Stimulated activated CD8-positive, alpha-beta memory T cell treated with anti-CD3 and anti-CD28 coated beads, Interleukin-7, amount 100 ng/mL, for 24 hours (primary cell): ENCODE measurements around the gene PKD2.
"Not testable (repeated sequence)": the region's sequence is repeated elsewhere in the genome, so short reads cannot be mapped to it uniquely, and the experiment has no call there.

Experiments used
- DNase-seq: peaks from one replicate; pipeline ENCODE4 v3.0.0-alpha.2; 2020; ENCODE audit warnings: low read depth

The PKD2 gene

DNA sequence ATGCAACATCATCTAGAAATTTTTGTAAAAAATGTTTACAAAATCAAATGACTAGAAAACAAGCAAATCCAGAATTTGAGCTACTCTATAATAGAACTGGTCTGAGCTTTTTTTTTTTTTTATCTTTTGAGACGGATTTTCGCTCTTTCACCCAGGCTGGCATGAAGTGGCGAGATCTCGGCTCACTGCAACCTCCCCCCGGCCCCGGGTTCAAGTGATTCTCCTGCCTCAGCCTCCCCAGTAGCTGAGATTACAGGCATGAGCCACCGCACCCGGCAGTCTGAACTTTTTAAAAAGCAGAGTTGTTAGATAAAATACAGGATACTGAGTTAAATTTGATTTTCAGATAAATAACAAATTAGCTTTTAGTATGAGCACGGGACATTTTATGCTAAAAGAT, 20.9 kb upstream of the PKD2 start:
- no peak for DNase-seq

GRCh38 chr4:87989765-87990164, 17.7 kb upstream of the PKD2 start:
- DNase-seq: no peak

- no peak for DNase-seq
These were observed 12.0 kb upstream of the PKD2 start for GRCh38 chr4:87995435-87995834.

DNA sequence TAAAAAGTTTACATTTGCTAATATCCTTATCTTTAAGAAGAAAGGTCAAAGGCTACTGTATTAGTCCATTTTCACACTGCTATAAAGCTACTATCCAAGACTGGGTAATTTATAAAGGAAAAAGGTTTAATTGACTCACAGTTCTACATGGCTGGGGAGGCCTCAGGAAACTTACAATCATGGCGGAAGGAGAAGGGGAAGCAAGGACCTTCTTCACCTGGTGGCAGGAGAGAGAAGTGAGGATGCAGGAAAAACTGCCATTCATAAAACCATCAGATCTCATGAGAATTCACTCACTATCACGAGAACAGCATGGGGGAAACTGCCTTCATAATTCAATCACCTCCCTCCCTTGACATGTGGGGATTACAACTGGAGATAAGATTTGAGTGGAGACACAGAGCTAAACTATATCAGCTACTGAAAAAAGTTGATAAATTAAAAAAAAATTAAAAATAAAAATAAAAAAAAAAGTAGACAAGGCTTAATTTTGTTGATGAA, 8.2 kb upstream of the PKD2 start:
- not testable (repeated sequence) for DNase-seq

DNA sequence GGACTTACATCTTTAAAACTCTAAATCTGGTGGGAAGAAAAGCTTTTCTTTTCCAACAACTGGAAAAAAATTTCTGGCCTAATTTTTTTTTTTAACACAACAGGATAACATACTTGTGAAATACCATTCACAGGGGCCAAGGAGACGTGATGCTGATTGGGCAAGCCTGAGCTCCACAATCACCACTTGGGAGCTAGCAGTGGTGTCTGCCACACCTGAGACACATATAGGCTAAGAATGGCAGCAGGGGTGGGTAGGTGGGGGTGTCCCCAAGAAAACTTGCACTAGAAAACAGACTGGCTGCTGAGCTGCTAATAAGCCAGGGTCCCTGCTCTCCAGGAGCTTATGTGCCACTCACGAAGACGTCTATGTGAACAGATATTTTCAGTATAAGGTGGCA, 5.6 kb upstream of the PKD2 start:
- DNase-seq: no peak

GRCh38 chr4:88002786-88003185, 4.6 kb upstream of the PKD2 start:
- no peak for DNase-seq

GRCh38 chr4:88003261-88003660, 4.2 kb upstream of the PKD2 start:
- no peak for DNase-seq

- no peak for DNase-seq
These were observed 2.4 kb upstream of the PKD2 start for GRCh38 chr4:88005076-88005475.

DNA sequence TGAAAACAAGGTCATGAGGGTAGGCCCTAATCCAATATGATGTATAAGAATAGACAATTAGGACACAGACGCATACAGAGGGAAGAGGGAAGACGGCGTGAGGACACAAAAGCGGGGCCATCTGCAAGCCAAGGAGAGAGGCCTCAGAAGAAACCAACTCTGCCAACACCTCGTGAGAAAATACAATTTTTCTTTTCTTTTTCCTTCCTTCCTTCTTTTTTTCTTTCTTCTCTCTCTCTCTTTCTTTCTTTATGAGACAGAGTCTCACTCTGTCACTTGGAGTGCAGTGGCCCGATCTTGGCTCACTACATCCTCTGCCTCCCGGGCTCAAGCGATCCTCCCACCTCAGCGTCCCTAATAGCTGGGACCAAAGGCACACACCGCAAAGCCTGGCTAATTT, 1.5 kb upstream of the PKD2 start:
- no peak for DNase-seq

DNA sequence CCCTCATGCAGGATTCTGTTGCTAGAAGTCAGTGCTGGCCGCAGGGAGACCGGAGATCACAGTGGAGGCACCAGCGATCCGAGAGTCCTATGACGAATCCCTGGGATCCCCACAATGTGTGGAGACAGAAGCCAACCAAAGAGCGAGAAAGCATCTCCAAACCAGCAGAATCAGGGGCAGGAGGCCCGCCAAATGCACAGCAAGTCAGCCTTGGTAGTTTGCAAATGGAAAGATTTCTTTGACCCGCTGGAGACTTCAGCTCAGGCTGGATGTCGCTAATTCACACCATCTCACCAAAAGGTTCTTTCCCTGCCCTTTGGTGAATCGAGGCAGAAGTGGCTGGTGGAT, 505 bp upstream of the PKD2 start:
- DNase-seq: no peak

DNA sequence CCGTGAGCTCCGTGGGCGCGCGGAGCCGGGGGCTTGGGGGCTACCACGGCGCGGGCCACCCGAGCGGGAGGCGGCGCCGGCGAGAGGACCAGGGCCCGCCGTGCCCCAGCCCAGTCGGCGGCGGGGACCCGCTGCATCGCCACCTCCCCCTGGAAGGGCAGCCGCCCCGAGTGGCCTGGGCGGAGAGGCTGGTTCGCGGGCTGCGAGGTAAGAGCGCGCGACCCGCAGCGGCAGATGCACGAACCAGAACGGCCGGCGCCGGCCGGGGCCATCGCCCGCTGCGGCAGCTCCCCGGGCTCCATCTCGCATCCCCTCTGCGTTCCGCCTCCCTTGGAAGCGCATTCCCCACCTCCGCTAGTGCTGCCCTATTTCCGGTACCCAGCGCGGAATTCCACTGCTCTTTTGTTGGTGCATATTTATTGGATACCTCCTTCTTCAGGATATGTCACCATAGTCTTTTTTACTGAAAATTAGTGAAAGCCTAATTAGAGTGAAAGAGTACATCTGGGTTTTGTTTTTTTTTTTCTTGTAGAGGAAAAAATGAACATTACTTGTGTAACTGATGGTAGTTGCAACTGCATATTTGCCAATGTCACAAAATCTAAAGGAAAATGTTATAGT, 797 bp downstream of the PKD2 start:
- DNase-seq: no peak

DNA sequence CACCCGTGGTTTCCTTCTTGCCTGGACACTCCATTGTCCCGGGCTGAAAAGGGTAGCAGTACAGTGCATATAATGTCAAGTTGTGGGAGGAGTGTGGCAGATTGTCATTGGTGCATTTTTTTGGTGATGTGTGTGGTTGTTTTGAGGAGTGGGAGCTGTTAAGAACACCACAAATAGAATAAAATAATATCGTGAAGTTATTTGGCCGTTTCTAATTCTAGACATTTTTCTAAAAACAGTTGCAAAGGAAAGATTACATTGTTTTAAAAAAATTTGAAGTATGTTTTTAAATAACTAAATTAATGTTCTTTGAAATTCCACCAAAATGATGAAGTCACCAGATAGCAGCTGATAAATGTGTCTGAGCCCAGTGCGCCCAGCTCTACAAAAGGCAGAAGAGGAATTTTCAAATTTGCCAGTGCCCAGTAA, 1.3 kb downstream of the PKD2 start:
- DNase-seq: no peak

DNA sequence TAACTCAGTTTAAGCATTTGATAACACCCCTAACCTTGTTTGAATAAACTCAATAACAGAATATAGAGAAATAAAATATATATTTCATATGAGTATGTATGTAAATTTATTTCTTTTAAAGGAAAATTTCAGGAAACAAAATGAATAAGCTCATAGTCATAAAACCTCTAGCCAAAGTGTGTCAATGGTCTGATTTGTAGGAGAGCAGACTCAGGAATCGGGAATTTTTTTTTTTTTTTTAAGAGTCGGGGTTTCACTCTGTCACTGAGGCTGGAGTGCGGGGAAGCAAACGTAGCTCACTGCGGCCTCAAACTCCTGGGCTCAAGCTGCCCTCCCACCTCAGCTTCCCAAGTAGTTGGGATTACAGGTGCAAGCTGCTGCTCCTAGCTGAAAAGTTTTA, 2.4 kb downstream of the PKD2 start:
- DNase-seq: no peak

GRCh38 chr4:88010966-88011365, 3.5 kb downstream of the PKD2 start:
- DNase-seq: no peak

GRCh38 chr4:88012647-88013046, 5.2 kb downstream of the PKD2 start:
- DNase-seq: no peak

DNA sequence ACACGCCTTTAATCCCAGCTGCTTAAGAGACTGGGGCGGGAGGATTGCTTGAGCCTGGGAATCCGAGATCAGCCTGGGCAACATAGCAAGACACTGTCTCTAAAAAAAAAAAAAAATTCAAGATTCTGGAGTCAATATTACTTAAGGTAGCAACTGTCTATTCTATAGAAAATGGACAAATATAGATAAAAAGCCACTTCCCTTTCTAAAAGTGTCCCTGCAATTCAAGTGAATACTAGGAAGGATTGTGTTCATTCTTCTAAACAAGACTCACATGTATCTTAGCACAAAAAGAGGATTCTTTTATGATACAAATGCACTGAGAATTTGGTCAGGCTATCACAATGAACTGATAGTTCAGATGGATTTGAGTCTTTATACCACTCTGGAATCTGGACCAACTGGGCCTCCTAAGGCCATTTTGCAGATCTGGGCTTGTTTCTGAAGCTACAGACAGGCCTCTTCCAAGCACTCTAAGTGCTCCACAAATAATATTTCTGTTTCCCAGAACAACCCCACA, 7.0 kb downstream of the PKD2 start:
- no peak for DNase-seq

GRCh38 chr4:88015659-88016295, 8.3 kb downstream of the PKD2 start:
- DNase-seq: no peak

DNA sequence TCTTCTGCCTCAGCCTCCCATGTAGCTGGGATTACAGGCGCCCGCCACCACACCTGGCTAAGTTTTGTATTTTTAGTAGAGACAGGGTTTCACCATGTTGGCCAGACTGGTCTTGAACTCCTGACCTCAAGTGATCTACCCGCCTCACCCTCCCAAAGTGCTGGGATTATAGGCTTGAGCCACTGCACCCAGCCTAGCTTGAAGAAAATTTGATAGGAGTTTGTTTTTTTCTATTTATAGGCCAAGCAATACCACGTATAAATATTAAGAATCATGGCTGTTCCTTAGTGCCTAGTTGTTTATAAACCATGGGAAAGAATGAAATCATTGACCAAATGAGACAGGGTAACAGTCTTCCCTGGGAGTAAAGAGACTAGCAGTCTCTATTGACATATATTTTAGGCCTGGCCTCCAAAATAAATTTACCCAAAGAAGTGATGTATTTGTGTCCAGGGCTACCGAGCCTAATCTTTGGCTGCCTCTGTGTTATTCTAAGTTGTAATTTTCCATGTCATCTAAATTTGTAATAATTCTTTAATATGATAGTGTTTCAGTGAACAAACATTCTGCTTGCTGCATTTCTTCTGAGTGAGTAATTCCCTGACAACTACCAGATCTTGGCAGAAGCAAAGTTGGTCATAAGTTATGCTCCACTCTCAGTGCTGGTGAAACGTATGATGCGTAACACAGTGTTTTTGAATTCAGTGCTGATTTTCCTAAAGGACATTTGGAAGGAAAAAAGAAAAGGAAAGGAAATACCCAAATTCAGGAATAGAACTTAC, 10.3 kb downstream of the PKD2 start:
- no peak for DNase-seq

DNA sequence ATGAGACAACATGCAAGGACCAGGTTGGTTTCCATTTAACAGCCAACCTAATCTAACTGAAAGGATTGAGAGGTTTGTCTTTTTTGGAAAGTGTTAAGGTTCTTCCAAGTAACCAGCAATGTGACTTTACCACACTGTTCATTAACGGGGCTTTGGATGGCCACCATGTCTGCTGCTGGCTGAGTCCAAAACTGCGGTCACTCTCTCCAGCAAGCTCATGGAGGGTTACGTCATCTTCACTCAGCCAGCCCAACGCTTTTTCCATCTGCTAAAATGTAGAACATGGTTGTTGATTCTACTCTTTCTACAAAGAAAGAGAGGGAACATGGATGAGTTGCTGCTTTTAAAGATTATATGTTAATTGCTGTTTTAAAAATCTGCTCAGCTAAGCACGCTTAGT, 11.0 kb downstream of the PKD2 start:
- no peak for DNase-seq

GRCh38 chr4:88021824-88022223, 14.4 kb downstream of the PKD2 start:
- no peak for DNase-seq

- no peak for DNase-seq
These were observed 14.9 kb downstream of the PKD2 start for GRCh38 chr4:88022289-88022688.

DNA sequence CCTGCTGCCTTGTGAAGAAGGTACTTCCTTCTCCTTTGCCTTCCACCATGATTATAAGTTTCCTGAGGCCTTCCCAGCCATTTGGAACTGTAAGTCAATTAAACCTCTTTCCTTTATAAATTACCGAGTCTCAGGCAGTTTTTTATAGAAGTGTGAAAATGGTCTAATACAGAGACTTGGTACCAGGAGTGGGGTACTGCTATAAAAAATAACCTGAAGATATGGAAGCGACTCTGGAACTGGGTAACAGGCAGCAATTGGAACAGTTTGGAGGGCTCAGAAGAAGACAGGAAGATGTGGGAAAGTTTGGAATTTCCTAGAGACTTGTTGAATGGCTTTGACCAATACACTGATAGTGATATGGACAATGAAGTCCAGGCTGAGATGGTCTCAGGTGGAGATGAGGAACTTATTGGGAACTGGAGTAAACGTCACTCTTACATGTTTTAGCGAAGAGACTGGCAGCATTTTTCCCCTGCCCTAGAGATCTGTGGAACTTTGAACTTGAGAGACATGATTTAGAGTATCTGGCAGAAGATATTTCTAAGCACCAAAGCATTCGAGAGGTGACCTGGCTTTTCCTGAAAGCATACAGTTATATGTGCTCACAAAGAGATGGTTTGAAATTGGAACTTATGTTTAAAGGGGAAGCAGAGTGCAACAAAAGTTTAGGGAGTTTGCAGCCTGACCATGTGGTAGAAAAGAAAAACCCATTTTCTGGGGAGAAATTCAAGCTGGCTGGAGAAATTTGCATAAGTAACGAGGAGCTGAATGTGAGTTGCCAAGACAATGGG, 18.6 kb downstream of the PKD2 start:
- DNase-seq: not testable (repeated sequence)
